HG02763 (cell line): Measurements from ENCODE around the gene TRANK1.

Experiments used
- ATAC-seq: cut with Tn5 transposase; IDR thresholded peaks from one replicate; pipeline ENCODE4 v1.9.1; 2021; ENCODE audit warnings: mild to moderate bottlenecking, moderate library complexity; ENCODE audit not compliant: unreplicated experiment

Gene TRANK1

DNA sequence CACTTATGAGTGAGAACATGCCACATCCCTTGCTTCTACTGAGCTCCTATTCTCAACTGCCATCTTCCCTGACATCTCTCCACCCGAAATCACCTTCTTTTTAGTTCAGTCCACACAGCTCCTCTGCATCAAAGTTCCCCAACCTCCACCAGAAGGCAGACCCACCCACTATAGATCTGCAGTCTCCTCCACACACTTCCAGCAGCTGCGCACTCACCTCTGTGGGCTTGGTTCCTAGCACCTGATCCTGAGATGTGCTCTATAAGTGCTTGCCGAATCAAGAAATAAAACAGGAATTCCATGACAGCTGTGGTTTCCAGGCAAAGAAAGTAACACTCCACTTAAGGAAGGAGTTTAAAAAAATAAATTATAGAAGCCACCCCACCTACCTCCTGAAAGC, 85.4 kb downstream of the TRANK1 start:
- ATAC-seq = no peak

DNA sequence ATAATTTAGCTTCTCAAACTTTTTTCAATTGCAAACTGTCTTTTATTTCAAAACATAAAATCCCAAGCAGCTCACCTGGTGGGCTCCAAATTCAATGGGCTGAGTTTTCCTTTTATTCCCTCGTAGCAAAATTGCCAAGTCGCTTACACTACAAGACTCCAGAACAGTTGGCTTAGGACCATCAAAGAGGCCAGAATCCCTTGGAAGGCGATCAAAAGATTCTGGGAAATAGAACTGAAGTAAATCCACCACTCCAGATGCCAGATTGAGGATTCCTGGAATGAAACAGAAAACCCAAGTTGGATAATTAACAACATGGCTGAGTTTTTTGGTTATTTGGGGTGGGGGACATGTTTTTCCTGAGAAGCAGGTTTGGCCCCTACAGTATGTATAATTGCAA, 92.8 kb downstream of the TRANK1 start:
- no peak for ATAC-seq

DNA sequence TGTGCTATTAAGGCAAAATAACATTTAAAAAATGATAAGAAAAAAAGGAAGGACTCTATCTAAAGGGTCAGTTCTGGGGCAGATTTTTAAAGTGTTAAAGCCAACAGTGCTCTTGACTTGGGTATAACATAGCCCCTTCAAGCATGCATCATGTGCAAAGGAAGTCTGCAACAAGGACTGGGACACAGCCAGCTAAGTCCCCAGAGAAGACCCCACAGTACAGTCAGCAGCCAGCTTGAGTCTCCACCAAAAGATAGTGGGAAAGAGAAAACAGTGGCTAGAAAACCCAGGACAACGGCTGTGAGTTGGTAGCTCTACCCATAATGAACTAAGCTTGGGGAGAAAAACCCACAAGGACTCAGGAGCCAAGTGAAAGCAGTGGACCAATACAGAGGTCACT, 94.1 kb downstream of the TRANK1 start:
- ATAC-seq = no peak

DNA sequence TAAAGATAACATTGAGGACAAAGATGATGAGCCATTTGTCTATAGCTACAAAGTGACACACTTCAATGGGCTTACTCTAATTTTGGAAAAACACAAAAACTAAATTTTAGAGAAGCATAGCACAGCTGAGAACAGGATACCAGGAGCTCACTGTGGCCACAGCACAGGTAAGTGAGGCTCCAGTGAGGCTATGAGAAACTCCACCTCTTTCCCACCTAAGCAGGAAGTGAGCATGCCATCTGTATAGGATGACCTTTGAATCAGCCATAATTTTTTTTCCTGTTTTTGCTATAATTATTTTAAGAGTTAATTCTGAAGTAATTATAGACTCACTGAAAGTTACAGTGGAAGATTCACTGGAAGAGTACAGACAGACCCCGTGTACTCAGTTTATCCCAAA, 98.4 kb downstream of the TRANK1 start:
- no peak for ATAC-seq

DNA sequence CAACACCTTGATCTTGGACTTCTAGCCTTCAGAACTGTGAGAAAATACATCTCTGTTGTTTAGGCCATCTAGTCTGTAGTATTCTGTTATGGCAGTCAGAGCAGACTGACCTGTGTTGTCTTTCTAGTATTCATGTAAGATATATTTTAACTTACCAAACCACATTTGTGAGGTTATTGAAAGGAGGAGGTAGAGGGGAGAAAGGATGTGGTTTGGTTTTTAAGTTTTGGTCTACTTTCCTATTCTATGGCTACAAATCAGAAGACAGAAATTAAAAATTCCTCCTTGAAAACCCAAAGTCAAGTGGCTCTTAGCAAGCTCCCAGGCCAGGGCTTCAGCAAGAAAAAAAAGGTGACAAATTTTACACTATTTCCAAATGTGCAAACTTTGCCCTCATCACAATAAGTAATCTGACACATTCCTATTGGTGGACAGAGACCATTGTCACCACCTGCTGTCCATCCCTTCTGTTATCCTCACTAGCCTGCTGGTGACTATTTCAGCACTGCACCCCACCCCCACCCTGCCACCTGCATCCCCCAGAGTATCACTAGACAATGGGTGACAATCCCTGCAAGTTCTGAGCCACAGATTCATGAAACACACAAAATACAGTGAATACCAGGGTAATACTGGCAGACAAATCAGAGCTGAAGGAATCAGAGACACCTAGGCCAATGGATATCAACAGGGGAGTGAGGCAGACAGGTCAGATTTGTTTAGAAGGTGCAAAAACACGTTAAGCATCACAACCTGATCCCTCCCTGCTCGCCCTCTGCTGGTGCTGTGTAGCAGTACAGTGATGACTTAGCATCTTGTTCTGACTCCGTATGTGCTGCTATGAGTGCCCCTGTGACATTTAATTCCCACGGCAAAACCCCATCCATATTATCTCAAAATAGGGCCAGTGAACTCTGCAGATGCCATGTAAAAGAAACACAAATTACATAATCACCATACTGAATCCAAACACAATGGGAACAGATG, 101.5 kb downstream of the TRANK1 start:
- peak; percentile 60 for ATAC-seq

DNA sequence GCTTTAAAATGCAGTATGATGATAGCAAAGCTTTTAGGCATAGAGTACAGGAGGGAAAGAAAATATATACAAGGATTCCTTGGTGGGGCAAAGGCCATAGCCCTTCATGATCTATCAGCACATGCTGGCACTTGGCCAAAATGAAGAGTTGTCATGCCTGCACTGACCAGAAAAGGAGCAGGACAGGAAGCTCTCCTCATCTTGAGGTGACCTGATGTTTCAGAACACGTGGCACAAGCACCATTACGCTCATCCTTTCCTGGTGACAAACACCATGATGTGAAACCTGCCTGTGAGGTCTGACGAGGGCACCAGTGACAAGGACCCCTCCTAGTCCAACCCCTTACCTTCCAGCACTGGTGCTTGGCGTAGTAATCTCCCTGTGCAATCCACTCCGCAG, 102.6 kb downstream of the TRANK1 start:
- ATAC-seq = no peak

DNA sequence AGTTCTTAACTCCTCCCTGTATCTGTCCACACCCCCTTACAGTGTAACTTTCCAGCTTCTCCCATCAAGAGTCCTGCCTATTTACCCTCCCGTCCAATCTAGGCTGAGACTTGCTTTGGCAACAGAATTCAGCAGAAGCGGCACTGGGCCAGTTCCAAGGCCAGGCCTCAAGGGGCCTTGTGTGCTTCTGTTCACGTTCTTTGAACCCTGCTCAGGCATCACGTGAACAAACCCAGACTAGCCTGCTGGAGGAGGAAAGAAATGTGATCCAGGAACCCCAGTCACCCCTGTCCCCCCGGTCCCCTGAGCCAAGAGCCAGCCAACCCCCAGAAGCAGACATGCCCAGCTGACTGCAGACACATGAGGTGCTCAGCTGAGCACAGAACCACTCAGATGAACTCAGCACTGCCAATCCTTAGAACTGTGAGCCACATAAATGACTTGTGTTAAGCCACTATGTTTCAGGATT, 104.4 kb downstream of the TRANK1 start:
- no peak for ATAC-seq

DNA sequence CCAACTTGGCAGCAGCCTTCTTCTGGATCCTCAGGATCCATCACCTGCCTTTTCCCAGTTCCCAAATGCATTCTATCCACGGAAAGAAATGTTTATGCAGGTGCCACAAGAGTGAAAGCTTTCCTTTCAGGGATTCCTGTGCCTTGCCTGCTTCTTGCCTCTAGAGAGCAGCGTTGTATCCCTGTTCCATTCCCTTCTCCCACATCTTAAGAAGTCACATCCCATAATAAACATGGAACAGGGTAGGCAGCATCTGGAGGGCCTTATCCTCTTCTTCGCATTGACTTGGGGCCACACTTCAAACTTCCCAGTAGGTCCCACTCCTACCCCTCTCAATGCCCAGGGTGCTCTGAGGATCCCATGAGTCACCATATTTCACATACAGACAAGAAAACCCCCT, 107.8 kb downstream of the TRANK1 start:
- no peak for ATAC-seq

DNA sequence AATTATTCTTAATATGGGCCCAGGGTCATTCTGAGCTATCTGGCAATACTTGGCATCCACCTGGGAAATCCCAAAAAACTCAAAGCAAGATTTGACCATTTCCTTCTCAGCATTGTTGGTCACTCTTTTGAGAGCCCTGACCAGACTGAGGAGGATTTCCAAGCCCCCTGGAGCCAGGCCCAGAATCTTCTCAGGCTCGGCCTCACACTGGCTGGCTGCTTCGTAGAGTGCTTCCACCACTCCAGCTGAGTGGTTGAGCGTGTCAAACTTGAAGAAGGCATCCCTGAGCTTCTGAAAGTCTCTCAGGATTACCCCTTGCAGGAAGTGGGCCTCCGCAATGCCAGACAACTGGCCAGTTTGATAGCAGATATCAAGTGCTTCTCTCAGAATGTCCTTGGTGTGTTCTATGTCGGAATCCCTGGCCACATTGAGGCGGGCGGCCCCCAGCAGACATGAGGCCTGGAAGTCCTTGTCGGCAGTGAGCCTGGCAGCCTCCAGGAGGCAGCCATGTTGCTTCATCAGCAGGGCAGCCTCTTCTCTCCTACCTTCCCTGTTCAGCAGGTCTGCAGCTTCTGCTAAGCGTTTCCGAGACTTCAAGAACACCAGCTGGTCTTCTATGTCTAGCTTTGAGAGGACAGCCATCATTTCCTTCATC, 111.6 kb downstream of the TRANK1 start:
- ATAC-seq = no peak

DNA sequence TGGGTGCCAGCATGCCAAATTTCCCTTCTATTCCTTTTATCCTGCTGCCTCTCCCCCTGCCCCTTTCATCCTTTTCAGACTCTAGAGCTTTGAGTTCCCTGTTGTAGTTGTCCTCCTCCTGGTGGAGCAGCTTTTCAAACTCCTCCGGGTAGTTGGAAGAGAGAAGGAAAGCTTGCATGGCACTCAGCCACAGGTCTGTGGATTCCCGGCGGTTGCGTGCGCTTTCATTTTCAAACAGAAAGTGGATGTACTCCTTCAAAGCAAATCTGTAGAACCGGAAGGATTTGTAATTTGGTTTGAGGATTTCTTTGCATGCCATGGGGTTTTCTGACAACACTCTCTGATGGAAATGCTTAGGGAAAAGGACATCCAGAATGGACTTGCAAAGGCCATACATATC, 112.4 kb downstream of the TRANK1 start:
- ATAC-seq = no peak

DNA sequence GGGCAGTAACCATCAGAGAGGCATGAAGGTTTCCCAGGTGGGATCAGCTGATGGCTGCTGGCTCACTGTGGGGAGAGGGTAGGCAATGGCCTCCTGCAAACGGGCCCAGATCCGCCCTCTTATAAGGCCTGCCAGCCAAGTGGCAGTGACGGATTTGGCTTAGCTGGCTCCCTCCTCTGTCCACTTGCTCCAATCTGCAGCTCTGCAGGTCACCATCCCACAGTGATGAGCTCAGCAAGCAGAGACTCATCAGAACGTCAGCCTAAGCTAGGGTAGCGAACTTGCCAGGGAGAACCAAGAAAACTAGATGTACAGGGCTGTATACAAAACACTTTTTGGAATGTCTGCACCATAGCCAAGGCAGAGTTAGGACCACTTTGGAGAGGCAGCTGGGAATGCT, 117.7 kb downstream of the TRANK1 start:
- no peak for ATAC-seq

DNA sequence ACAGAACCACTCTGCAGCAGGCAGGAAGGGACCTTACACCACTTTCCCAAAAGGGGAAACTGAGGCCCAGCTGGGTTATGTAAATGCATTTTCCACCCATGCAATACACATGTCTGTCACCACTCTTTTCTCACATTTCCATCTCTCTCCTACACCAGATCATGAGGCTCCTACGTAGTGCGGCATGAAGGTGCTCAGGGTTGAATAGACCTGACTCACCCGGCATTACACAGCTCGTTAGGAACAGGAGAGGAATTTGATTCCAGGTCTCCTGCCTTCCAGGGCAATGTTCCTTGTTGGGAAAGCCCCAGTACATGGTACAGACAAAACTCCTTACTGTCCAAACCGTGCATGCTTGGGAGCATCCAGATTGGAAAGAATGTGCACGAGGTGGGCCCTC, 118.6 kb downstream of the TRANK1 start:
- no peak for ATAC-seq

DNA sequence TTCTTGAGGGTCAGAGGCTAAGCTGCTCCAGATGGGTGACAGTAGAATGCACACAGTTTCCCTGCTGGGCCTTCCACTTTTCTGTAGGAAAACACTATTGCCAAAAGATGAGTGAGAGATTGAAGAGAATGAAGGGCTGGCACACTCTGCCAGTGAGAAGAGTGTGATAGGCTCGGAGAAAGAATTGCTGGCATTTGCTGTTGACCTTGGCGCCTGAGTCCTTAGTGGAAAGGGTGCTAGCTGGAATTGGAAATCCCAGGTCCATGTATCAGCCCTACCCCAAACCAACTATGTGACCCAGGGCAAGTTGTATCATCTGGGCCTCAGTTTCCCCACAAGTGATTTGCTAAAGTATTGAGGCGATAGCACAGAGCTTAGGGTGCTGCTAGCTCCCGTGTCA, 120.4 kb downstream of the TRANK1 start:
- ATAC-seq = no peak

DNA sequence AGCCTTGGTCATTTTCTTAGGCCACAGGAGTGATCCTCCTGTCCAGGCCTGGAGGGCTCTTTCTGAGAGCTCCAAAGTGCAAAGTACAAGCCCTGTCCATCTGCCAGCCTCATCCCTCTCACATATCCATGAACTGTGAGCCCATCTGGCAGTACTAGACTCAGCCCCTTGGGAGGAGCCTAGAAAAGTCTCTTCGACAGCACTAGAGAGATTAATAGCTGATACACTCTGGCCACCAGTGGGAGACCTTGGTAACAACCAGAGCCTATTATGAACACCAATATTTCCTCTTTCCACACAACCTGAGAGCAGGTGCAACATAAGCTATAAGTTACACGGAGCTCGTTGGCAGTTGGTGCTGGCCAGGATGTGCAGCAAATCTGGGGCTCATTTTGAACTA, 121.0 kb downstream of the TRANK1 start:
- no peak for ATAC-seq

DNA sequence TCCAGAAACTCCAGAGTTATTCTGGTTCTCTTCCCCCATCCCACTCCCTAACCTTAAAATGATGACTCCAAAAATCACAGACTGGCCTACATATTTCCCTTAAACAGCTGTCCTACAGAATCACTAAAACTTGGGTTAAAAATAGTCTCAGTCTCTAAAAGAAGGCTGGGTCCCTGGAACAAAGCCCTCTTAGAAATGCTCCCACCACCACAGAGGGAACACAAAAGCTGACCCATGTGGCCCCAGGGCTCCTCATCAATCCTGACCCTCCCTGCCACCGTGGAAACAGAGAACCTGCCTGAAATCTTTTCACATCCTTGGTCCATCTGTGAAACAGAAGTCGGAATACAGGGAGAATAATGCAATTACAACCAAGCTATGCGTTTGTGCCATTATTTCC, 124.8 kb downstream of the TRANK1 start:
- ATAC-seq = no peak

DNA sequence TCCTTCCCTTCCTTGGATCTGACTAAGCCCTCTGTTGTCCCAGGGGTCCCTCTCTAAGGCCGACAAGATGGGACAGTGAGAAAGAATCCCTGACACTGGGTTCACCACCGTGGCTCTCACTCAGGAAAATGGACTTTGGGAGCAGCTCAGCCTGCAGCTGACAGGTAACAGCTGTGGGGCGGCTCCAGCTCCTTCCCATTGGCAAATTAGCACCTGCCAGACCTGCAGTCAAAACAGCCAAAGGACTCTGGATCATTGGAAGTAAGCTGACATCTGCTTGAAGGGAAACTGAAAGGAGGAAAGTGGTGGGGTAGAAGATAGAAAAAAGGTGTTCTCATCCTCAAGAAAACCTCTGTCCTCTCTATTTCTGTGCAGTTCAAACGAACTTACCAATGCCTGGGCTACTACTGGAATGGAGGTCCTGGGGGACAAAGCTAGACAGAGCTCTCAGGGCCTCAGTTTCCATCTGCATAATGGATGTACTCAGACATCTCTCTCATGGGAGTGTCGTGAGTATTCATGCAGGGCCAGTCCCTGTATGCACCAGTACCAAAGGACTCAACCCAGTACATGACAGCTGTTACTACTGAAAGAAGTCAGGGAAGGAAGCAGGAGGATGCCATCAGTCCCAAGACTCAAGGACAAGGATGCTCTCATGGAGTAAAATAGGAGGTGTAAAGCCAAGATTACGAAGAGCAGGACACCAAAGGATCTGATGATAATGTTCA, 126.9 kb downstream of the TRANK1 start:
- no peak for ATAC-seq

DNA sequence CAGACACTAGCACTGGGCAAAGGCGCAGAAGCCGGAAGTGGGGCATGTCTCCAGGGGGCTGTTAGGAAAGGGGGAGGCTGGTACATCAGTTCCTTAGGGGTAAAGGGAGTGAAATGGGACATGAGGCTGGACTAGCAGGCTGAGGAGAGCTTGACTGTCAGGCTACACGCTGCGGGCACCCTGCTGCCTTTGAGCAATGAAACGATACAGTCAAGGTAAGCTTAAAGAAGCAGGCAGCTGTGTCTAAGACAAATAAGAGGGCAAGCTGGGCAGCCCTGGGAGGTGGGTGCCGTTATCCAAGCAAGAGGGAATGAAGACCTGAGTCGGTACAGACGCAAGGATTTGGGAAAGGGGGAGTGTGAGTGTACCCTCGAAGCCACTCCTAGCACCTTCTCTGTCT, 129.5 kb downstream of the TRANK1 start:
- ATAC-seq = no peak

DNA sequence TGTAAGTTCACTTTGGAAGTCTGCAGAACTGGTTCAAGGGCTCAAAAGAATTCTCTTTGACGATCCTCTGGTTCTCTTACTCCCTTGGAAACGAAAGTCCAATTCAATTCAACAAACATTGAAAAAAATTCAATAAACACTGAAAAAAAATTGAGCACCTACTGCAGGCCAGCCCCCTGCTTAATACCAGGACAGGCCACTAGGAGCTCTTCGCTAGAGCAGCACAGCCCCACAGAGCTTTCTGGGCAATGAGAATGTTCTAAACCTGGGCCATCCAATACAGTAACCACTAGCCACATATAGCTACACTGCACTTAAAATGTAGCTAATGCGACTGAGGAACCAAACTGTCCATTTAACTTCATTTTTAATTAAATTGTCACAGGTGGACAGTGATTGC, 130.1 kb downstream of the TRANK1 start:
- no peak for ATAC-seq

DNA sequence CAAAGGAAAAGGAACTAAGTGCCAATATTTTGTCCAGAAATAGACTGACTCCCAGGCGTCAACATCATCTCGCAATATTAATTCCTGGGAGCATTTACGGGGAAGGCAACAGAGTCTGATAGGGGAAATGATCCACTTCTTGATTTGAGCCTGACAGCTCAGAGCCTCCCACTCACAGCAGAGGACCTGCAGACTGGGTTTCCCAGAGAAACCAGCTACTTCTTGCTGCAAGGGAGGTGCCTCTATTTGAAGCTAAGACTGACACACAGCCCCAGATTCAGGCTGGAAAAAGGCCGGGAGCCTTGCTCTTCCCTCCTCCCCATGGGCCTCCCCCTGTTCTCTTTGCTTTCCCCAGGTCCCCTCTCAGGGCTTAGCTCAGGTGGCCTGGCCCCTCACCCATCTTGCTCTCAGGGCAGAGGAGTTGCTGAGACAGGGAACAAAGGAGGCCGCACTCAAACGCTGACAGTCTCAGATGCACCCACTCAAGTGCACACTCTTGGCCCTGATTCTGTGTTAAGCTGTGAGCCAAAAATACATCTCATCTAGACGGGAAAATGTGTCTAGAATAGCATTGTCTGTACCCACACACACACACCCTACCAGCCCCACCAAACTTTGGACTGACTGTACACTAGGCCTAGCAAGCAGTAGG, 130.7 kb downstream of the TRANK1 start:
- ATAC-seq = no peak

DNA sequence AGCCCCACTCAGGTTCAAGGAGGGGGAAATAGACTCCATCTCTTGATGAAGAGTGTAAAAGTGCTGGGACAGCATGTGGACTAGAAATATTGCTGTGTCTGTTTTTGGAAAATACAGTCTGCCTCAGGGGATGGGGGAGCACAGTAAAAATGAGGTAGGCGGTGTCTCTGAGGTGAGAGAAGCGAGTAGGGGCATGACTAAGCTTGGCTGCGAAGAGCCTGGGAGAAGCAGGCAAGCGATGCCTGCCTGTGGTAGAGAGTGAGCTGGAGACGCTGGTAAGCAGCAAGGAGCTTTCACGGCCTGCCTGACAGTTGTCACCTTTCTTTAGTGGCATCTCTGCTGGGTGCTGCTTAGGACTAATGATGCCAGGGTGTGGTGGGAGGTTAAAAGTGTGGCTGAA, 131.5 kb downstream of the TRANK1 start:
- no peak for ATAC-seq

DNA sequence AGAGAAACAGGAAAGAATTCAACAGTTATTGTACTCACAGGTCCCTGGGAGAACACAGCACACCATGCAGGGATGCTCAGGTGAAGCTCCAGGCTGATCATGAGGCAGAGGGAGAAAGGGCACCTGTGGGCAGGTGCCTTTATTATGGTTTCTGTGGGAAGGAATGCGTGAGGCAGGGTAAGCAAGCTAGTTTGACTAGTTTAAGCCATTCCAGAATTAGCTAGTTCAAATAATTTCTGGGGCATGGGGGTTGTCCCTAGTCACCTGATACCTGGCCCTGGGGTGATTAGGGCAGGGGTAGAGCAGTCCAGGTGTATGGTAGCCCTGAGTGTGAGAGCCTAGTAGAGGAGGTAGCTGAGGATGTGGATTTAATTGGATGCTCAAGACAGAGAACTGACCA, 132.6 kb downstream of the TRANK1 start:
- no peak for ATAC-seq
